ENCODE results near the gene PLEKHF1. TPM values are rescaled to one million over a fixed set of nuclear protein-coding genes. Genes with fewer than 3 reads are reported as not detected.

PLEKHF1 gene
- total RNA-seq, 4 donors from 2014 or later, result 7.4 to 35.9 (median 19.7) TPM

DNA sequence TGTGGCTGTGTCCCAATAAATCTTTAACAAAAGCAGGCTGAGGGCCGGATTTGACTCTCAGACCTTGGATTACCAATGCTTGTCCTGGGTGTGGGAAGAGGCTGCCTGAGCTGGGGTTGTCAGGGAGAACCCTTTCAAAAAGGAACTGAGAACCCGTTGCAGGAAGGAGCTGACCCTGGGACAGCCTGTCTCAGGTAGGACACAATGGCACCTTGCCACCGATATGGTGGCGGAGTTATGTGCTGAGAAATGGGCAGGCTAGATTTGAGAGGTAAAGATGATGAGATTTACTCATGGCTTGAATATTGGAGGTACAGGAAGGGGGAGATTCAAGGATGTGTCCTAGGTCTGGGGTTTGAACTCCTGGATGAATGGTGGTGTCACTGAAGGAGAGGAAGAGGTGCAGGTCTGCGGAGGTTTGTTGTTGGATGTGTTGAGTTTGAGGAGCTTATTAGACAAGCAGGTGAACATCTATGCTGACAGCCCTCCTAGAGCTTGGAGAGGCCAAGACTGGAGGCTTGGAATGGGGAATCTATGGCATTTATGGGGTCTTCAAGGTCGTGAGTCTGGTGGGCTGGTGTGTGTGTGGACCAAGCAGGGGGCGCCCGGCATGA lies 7.2 kb downstream of the PLEKHF1 start:
- intact Hi-C loops (cut with DNase I; ENCODE audit: low total_unique reads), result no loop called here
- no peak overlapping the region for H3K27ac ChIP-seq
- H3K36me3 ChIP-seq, result no peaks in the 10 kb centered on the region
- H3K4me1 ChIP-seq, result peaks cover 14 to 19% of the 10 kb centered on the region in 2 donors
- TF ChIP-seq POLR2A (IDR thresholded peaks at IDR 0.05), result no peak
- TF ChIP-seq, protein P1, sequence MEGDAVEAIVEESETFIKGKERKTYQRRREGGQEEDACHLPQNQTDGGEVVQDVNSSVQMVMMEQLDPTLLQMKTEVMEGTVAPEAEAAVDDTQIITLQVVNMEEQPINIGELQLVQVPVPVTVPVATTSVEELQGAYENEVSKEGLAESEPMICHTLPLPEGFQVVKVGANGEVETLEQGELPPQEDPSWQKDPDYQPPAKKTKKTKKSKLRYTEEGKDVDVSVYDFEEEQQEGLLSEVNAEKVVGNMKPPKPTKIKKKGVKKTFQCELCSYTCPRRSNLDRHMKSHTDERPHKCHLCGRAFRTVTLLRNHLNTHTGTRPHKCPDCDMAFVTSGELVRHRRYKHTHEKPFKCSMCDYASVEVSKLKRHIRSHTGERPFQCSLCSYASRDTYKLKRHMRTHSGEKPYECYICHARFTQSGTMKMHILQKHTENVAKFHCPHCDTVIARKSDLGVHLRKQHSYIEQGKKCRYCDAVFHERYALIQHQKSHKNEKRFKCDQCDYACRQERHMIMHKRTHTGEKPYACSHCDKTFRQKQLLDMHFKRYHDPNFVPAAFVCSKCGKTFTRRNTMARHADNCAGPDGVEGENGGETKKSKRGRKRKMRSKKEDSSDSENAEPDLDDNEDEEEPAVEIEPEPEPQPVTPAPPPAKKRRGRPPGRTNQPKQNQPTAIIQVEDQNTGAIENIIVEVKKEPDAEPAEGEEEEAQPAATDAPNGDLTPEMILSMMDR (IDR thresholded peaks at IDR 0.05), result no peak
- H3K9me3 ChIP-seq, result no peaks in the 10 kb centered on the region
- no peak overlapping the region for H3K4me3 ChIP-seq
- no peaks in the 10 kb centered on the region for H3K27me3 ChIP-seq
- no peak for DNase-seq

DNA sequence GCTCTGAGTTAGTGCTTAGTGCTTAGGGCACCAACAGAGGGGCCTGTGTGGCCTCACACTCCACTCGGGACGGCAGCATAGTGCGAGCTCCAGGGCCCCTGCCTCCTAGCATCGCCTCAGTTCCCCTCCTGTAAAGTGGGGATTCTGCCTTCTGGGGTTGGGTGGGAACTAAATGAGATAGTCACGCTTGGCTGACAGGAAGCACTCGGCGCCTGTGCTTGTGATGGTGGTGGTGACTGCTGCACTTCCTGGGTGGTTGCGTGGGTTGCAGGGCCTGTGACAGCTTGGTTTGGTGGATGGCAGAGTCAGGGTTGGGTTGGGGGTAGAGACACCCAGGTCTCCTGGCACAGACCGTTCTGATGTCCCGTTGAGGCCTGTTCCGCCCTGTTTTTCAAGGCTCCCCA lies 7.7 kb downstream of the PLEKHF1 start:
- Histone ChIP-seq H3K27me3 (no peaks in the 10 kb centered on the region), H3K9me3 (no peaks in the 10 kb centered on the region), H3K36me3 (no peaks in the 10 kb centered on the region), H3K4me3 (no peak overlapping the region), H3K27ac (no peak overlapping the region), H3K4me1 (peaks cover 14 to 15% of the 10 kb centered on the region in 2 donors)
- intact Hi-C loops (cut with DNase I; ENCODE audit: low total_unique reads), result no loop called here
- no peak for TF ChIP-seq POLR2A (IDR thresholded peaks at IDR 0.05)
- TF ChIP-seq, protein P1 (IDR thresholded peaks at IDR 0.05), result no peak
- no peak for DNase-seq

DNA sequence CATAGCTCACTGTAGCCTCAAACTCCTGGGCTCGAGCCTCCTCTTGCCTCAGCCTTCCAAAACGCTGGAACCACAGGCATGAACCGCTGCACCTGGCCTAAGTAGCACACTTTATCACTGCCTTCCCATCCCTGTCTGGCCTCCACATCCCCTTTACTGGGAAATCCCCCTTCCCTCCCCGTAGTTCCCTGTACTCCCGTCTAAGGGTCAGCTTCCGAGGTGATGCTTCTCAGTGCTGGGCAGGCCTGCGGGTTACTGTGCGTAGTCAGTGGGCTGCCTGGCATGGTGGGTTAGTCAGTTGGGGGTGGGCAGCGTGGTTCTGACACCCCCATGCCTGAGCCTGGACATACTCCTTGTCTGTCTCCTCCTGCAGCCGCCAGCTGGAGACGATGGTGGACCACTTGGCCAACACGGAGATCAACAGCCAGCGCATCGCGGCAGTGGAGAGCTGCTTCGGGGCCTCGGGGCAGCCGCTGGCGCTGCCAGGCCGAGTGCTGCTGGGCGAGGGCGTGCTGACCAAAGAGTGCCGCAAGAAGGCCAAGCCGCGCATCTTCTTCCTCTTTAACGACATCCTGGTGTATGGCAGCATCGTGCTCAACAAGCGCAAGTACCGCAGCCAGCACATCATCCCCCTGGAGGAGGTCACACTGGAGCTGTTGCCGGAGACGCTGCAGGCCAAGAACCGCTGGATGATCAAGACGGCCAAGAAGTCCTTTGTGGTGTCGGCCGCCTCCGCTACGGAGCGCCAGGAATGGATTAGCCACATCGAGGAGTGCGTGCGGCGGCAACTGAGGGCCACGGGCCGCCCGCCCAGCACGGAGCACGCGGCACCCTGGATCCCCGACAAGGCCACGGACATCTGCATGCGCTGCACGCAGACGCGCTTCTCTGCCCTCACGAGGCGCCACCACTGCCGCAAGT lies 8.4 kb downstream of the PLEKHF1 start:
- H3K36me3 ChIP-seq, result no peaks in the 10 kb centered on the region
- TF ChIP-seq, protein P1 (IDR thresholded peaks at IDR 0.05), result no peak
- no peak for TF ChIP-seq POLR2A (IDR thresholded peaks at IDR 0.05)
- no peak overlapping the region for H3K4me3 ChIP-seq
- no peaks in the 10 kb centered on the region for H3K9me3 ChIP-seq
- H3K27ac ChIP-seq, result no peak overlapping the region
- peaks cover 8 to 14% of the 10 kb centered on the region in 2 donors for H3K4me1 ChIP-seq
- intact Hi-C loops (cut with DNase I; ENCODE audit: low total_unique reads), result no loop called here
- no peak for DNase-seq
- H3K27me3 ChIP-seq, result no peaks in the 10 kb centered on the region

DNA sequence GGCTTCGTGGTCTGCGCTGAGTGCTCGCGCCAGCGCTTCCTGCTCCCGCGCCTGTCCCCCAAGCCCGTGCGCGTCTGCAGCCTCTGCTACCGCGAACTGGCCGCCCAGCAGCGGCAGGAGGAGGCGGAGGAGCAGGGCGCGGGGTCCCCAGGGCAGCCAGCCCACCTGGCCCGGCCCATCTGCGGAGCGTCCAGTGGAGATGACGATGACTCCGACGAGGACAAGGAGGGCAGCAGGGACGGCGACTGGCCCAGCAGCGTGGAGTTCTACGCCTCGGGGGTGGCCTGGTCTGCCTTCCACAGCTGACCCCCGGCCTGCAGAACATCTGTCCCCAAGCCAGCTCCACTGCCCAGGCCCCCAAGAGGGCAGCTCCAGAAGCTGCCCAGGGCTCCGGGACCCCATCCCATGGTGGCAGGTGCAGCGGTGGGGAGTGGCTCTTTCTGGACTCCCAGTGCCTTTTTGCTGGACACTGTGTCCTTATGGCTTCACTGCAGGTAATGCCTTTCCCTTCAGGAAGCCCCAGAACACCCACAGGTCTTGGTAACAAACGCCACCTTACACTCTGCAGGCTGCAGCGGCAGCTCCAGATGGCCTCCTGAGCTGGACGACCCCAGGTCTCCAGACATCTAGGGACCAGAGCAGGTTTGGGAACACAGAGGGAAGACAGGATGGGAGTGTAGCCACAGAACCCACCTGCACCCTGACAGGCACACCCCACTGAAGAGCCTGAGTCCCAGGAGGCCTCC lies 9.3 kb downstream of the PLEKHF1 start:
- intact Hi-C loops (cut with DNase I; ENCODE audit: low total_unique reads), result no loop called here
- Histone ChIP-seq H3K36me3 (no peaks in the 10 kb centered on the region), H3K9me3 (no peaks in the 10 kb centered on the region), H3K4me1 (peaks cover 8 to 14% of the 10 kb centered on the region in 2 donors), H3K27ac (no peak overlapping the region), H3K27me3 (no peaks in the 10 kb centered on the region), H3K4me3 (no peak overlapping the region)
- no peak for TF ChIP-seq POLR2A (IDR thresholded peaks at IDR 0.05)
- TF ChIP-seq, protein P1 (IDR thresholded peaks at IDR 0.05), result no peak
- DNase-seq, result no peak
